SK-N-SH treated with all-trans-retinoic acid at 6 μM for 48 hours (cell line): ENCODE measurements around the gene CYP2R1.

Source experiments
- ATAC-seq: fragments of 200-7000 bp; cut with Tn5 transposase; 3 replicates; pipeline ENCODE4 v1.9.1; 2020; ENCODE audit warnings: mild to moderate bottlenecking, moderate library complexity
- ARNTL ChIP-seq: fragments of 450-650 bp; formaldehyde crosslinking; IDR thresholded peaks from 2 replicates; pipeline ENCODE4 v1.5.0; 2020; ENCODE audit warnings: low read depth, mild to moderate bottlenecking, moderate library complexity, borderline replicate concordance
- BACH2 ChIP-seq: fragments of 250-450 bp; sonication (Bioruptor Pico); IDR thresholded peaks from 2 replicates; pipeline ENCODE4 v1.9.0; 2021; ENCODE audit warnings: mild to moderate bottlenecking, borderline replicate concordance
- CREB5 ChIP-seq: fragments of 250-450 bp; sonication (Bioruptor Pico); IDR thresholded peaks from 2 replicates; pipeline ENCODE4 v1.5.1; 2020; ENCODE audit warnings: low read depth, mild to moderate bottlenecking, moderate library complexity
- CSRNP3 ChIP-seq: fragments of 250-450 bp; sonication (Bioruptor Pico); IDR thresholded peaks from 2 replicates; pipeline ENCODE4 v1.5.1; 2021; ENCODE audit warnings: mild to moderate bottlenecking, moderate library complexity
- ESRRG ChIP-seq: fragments of 250-450 bp; sonication (Bioruptor Pico); IDR thresholded peaks from 2 replicates; pipeline ENCODE4 v1.6.1; 2021; ENCODE audit warnings: mild to moderate bottlenecking
- GLIS3 ChIP-seq: fragments of 250-450 bp; sonication (Bioruptor Pico); IDR thresholded peaks from 2 replicates; pipeline ENCODE4 v1.5.0; 2020; ENCODE audit warnings: mild to moderate bottlenecking, moderate library complexity
- ISL1 ChIP-seq: fragments of 250-450 bp; sonication (Bioruptor Pico); IDR thresholded peaks from 2 replicates; pipeline ENCODE4 v2.1.2; 2022; ENCODE audit warnings: mild to moderate bottlenecking, moderate library complexity
- OSR1 ChIP-seq: fragments of 250-450 bp; sonication (Bioruptor Pico); IDR thresholded peaks from 2 replicates; pipeline ENCODE4 v1.8.0; 2022; ENCODE audit warnings: moderate library complexity, mild to moderate bottlenecking, inconsistent platforms
- PATZ1 ChIP-seq: fragments of 250-450 bp; sonication (Bioruptor Pico); IDR thresholded peaks from 2 replicates; pipeline ENCODE4 v1.8.0; 2020; ENCODE audit warnings: mild to moderate bottlenecking, moderate library complexity, borderline replicate concordance
- POU6F1 ChIP-seq: fragments of 250-450 bp; sonication (Bioruptor Pico); IDR thresholded peaks from 2 replicates; pipeline ENCODE4 v1.8.0; 2021; ENCODE audit warnings: low read depth, mild to moderate bottlenecking, moderate library complexity, borderline replicate concordance
- PPARA ChIP-seq: fragments of 250-450 bp; sonication (Bioruptor Pico); IDR thresholded peaks from 2 replicates; pipeline ENCODE4 v1.5.0; 2020; ENCODE audit warnings: mild to moderate bottlenecking, borderline replicate concordance
- RARB ChIP-seq: fragments of 250-450 bp; sonication (Bioruptor Pico); IDR thresholded peaks from 2 replicates; pipeline ENCODE4 v1.8.0; 2021; ENCODE audit warnings: mild to moderate bottlenecking, moderate library complexity
- TOX ChIP-seq: fragments of 250-450 bp; sonication (Bioruptor Pico); IDR thresholded peaks from 2 replicates; pipeline ENCODE4 v1.8.0; 2021; ENCODE audit warnings: mild to moderate bottlenecking, moderate library complexity, borderline replicate concordance
- TSHZ2 ChIP-seq: fragments of 250-450 bp; sonication (Bioruptor Pico); IDR thresholded peaks from 2 replicates; pipeline ENCODE4 v1.5.0; 2020; ENCODE audit warnings: mild to moderate bottlenecking, moderate library complexity
- ZC3H10 ChIP-seq: fragments of 250-450 bp; sonication (Bioruptor Pico); IDR thresholded peaks from 2 replicates; pipeline ENCODE4 v1.5.1; 2021; ENCODE audit warnings: mild to moderate bottlenecking, moderate library complexity
- ZFP3 ChIP-seq: fragments of 250-450 bp; sonication (Bioruptor Pico); IDR thresholded peaks from 2 replicates; pipeline ENCODE4 v1.5.0; 2020; ENCODE audit warnings: mild to moderate bottlenecking, moderate library complexity
- ZNF565 ChIP-seq: fragments of 450-650 bp; formaldehyde crosslinking; conservative IDR thresholded peaks from 2 replicates; pipeline ENCODE4 v1.5.0; 2020; ENCODE audit warnings: low read depth, mild to moderate bottlenecking, moderate library complexity
- ZNF70 ChIP-seq: fragments of 450-650 bp; formaldehyde crosslinking; IDR thresholded peaks from 2 replicates; pipeline ENCODE4 v1.5.0; 2020; ENCODE audit warnings: mild to moderate bottlenecking, moderate library complexity

Gene CYP2R1

GRCh38 chr11:14934641-14935351, 42.8 kb upstream of the CYP2R1 start:
- ATAC-seq, result no peak
- TF ChIP-seq PATZ1 (CRISPR knock-in tag), result no peak
- TF ChIP-seq GLIS3 (CRISPR knock-in tag), result no peak
- no peak for TF ChIP-seq TSHZ2 (CRISPR knock-in tag)
- TF ChIP-seq ISL1 (CRISPR knock-in tag), result no peak
- TF ChIP-seq CREB5, result no peak

GRCh38 chr11:14932447-14932846, 40.4 kb upstream of the CYP2R1 start:
- ATAC-seq, result no peak
- no peak for TF ChIP-seq ESRRG (CRISPR knock-in tag)
- TF ChIP-seq PPARA (CRISPR knock-in tag), result no peak
- TF ChIP-seq ZNF565 (CRISPR knock-in tag), result no peak
- TF ChIP-seq ZC3H10, result no peak
- TF ChIP-seq PATZ1 (CRISPR knock-in tag), result no peak
- TF ChIP-seq ARNTL (CRISPR knock-in tag), result no peak
- no peak for TF ChIP-seq TOX (CRISPR knock-in tag)
- no peak for TF ChIP-seq CREB5
- no peak for TF ChIP-seq ISL1 (CRISPR knock-in tag)
- no peak for TF ChIP-seq GLIS3 (CRISPR knock-in tag)
- no peak for TF ChIP-seq POU6F1 (CRISPR knock-in tag)
- TF ChIP-seq BACH2 (CRISPR knock-in tag), result no peak
- no peak for TF ChIP-seq CSRNP3 (CRISPR knock-in tag)
- TF ChIP-seq TSHZ2 (CRISPR knock-in tag), result no peak
- no peak for TF ChIP-seq OSR1 (CRISPR knock-in tag)
- no peak for TF ChIP-seq ZFP3 (CRISPR knock-in tag)
- TF ChIP-seq RARB (CRISPR knock-in tag), result no peak
- no peak for TF ChIP-seq ZNF70 (CRISPR knock-in tag)
